Glutamatergic neuron (in vitro differentiated cells): ENCODE data around the gene ZNF618. TPM values are rescaled to one million over a fixed set of nuclear protein-coding genes. Genes with fewer than 3 reads are reported as not detected.

Experiments
- DNase-seq: peaks from one replicate; pipeline ENCODE4 v3.0.0; 2022
- H3K27ac Mint-ChIP-seq: one replicate; pipeline ENCODE4 v1.8.0; 2020; ENCODE audit warnings: mild to moderate bottlenecking, mixed read lengths, inconsistent platforms; ENCODE audit not compliant: unreplicated experiment
- H3K27me3 Mint-ChIP-seq: one replicate; pipeline ENCODE4 v1.8.0; 2020; ENCODE audit warnings: mild to moderate bottlenecking, moderate library complexity, mixed read lengths, inconsistent platforms; ENCODE audit not compliant: unreplicated experiment
- H3K36me3 Mint-ChIP-seq: one replicate; pipeline ENCODE4 v1.8.0; 2020; ENCODE audit warnings: mild to moderate bottlenecking, mixed read lengths, inconsistent platforms; ENCODE audit not compliant: unreplicated experiment
- H3K4me1 Mint-ChIP-seq: one replicate; pipeline ENCODE4 v1.8.0; 2020; ENCODE audit warnings: mild to moderate bottlenecking, low read depth, mixed read lengths, inconsistent platforms; ENCODE audit not compliant: unreplicated experiment
- H3K4me3 Mint-ChIP-seq: one replicate; pipeline ENCODE4 v1.8.0; 2020; ENCODE audit warnings: mild to moderate bottlenecking, mixed read lengths, inconsistent platforms; ENCODE audit not compliant: unreplicated experiment
- H3K9me3 Mint-ChIP-seq: one replicate; pipeline ENCODE4 v1.8.0; 2020; ENCODE audit warnings: mild to moderate bottlenecking, moderate library complexity, mixed read lengths, inconsistent platforms; ENCODE audit not compliant: unreplicated experiment
- total RNA-seq: library from RNA; stranded (reverse); fragmentation: NEBNext Ultra II Directional; extraction: Animal tissue kit (Norgen Biotek cat#: 25700); gene quantifications from one replicate; pipeline ENCODE4 v1.2.1, GENCODE V29; 2021; ENCODE audit not compliant: unreplicated experiment
- TF ChIP-seq, protein P1 (sequence below): fragments of 200-600 bp; sonication (generic); IDR thresholded peaks from one replicate; pipeline ENCODE4 v1.5.0; 2021; ENCODE audit not compliant: partially characterized antibody, unreplicated experiment

The ZNF618 gene
- total RNA-seq, 1 donor from 2014 or later: 114 TPM

DNA sequence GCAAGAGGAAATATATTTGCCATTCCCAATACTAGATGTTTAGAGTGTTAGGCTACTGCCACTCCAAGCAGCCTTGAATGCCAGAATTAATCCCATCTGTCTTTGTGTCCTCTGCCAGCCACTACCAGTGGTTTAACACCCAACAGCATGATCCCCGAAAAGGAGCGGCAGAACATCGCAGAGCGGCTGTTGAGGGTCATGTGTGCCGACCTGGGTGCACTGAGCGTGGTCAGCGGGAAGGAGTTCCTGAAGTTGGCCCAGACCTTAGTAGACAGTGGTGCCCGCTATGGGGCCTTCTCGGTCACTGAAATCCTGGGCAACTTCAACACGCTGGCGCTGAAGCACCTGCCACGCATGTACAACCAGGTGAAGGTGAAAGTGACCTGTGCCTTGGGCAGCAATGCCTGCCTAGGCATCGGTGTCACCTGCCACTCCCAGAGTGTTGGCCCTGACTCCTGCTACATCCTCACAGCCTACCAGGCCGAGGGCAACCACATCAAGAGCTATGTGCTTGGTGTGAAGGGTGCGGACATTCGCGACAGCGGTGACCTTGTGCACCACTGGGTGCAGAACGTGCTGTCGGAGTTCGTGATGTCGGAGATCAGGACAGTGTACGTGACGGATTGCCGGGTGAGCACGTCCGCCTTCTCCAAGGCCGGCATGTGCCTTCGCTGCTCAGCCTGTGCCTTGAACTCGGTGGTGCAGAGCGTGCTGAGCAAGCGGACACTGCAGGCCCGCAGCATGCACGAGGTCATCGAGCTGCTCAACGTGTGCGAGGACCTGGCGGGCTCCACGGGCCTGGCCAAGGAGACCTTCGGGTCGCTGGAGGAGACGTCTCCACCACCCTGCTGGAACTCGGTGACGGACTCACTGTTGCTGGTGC is 172.7 kb downstream of the ZNF618 start:
- peaks cover 7% of the 10 kb centered on the region for H3K27me3 Mint-ChIP-seq
- no peak overlapping the region for H3K4me3 Mint-ChIP-seq
- peaks cover 3% of the 10 kb centered on the region for H3K9me3 Mint-ChIP-seq
- TF ChIP-seq, protein P1, sequence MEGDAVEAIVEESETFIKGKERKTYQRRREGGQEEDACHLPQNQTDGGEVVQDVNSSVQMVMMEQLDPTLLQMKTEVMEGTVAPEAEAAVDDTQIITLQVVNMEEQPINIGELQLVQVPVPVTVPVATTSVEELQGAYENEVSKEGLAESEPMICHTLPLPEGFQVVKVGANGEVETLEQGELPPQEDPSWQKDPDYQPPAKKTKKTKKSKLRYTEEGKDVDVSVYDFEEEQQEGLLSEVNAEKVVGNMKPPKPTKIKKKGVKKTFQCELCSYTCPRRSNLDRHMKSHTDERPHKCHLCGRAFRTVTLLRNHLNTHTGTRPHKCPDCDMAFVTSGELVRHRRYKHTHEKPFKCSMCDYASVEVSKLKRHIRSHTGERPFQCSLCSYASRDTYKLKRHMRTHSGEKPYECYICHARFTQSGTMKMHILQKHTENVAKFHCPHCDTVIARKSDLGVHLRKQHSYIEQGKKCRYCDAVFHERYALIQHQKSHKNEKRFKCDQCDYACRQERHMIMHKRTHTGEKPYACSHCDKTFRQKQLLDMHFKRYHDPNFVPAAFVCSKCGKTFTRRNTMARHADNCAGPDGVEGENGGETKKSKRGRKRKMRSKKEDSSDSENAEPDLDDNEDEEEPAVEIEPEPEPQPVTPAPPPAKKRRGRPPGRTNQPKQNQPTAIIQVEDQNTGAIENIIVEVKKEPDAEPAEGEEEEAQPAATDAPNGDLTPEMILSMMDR: no peak
- no peak overlapping the region for H3K27ac Mint-ChIP-seq
- H3K4me1 Mint-ChIP-seq: no peaks in the 10 kb centered on the region
- H3K36me3 Mint-ChIP-seq: peaks cover 10% of the 10 kb centered on the region
- DNase-seq: no peak

DNA sequence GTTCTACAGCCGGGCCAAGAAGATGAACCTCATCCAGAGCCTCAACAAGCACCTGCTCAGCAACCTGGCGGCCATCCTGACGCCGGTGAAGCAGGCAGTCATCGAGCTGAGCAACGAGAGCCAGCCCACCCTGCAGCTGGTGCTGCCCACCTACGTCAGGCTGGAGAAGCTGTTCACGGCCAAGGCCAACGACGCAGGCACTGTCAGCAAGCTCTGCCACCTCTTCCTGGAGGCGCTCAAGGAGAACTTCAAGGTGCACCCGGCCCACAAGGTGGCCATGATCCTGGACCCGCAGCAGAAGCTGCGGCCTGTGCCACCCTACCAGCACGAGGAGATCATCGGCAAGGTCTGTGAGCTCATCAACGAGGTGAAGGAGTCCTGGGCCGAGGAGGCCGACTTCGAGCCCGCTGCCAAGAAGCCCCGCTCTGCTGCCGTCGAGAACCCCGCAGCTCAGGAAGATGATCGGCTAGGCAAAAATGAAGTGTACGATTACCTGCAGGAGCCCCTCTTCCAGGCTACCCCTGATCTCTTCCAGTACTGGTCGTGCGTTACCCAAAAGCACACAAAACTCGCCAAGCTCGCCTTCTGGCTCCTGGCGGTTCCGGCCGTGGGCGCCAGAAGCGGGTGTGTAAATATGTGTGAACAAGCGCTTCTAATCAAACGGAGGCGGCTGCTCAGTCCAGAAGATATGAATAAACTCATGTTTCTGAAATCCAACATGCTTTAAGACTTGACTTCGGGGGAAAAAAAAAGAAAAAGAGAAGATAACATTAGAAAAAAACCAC is 173.5 kb downstream of the ZNF618 start:
- Mint-ChIP-seq H3K27ac (no peak overlapping the region), H3K9me3 (peaks cover 3% of the 10 kb centered on the region), H3K36me3 (peaks cover 10% of the 10 kb centered on the region), H3K4me3 (no peak overlapping the region), H3K27me3 (peaks cover 7% of the 10 kb centered on the region), H3K4me1 (no peaks in the 10 kb centered on the region)
- TF ChIP-seq, protein P1: no peak
- DNase-seq: no peak

DNA sequence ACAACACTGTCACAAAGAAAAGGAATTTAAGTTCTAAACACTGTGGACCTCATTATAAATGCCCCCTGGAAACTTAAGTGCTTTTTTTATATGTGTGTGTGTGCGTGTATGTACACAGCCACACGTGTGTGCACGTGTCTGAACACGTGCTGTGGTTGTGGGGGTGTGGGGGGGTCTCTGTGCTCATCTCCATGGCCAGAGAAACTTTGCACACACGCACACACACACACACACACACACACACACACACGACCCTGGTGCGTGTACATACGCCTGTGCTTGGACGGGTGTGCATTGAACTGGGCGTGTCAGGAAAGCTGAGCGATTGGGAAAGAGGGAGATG is 174.1 kb downstream of the ZNF618 start:
- no peak overlapping the region for H3K4me3 Mint-ChIP-seq
- no peaks in the 10 kb centered on the region for H3K4me1 Mint-ChIP-seq
- TF ChIP-seq, protein P1: no peak
- no peak for DNase-seq
- peaks cover 10% of the 10 kb centered on the region for H3K36me3 Mint-ChIP-seq
- H3K27ac Mint-ChIP-seq: no peak overlapping the region
- H3K27me3 Mint-ChIP-seq: peaks cover 7% of the 10 kb centered on the region
- peaks cover 3% of the 10 kb centered on the region for H3K9me3 Mint-ChIP-seq

DNA sequence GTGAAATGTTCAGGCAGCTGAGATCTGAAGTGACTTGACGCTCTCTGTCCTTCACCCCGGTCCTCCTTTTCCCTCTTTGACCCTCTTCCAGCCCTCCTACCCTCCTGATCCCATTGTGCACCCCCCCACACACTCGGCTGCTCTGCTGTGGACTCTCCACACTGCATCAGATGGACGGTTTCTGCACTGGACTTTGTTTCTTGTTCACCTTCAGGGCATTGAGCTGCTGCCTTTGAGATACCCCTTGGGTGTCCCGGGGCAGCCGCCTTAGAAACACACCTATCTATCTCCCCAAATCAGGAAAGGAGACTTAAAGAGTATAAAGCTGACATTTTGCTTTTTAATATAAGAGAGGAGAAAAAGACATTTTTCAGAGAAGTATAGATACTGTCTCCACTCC is 174.5 kb downstream of the ZNF618 start:
- H3K4me3 Mint-ChIP-seq: no peak overlapping the region
- peaks cover 10% of the 10 kb centered on the region for H3K36me3 Mint-ChIP-seq
- H3K27me3 Mint-ChIP-seq: peaks cover 7% of the 10 kb centered on the region
- peaks cover 3% of the 10 kb centered on the region for H3K9me3 Mint-ChIP-seq
- DNase-seq: no peak
- H3K27ac Mint-ChIP-seq: no peak overlapping the region
- TF ChIP-seq, protein P1: no peak
- H3K4me1 Mint-ChIP-seq: peaks cover 2% of the 10 kb centered on the region

DNA sequence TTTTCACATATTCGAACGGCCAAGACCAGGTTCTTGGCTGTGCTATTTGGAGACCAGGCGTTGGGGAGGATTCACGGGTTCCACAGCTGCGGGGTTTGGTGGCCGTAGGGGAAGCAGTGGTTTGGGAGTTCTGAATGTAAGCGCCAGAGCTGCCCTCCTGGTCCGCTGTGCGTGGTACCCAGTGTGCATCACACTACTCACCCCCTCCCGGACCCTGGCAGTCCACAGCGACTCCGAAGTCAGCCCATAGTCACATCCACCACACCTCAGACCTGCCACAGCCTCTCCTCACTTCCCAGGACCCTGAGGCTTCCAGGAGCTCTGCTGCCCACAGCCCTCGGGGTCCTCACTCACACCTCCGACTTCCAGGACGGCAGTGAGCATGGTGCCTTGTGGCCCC is 175.2 kb downstream of the ZNF618 start:
- Mint-ChIP-seq H3K9me3 (peaks cover 5% of the 10 kb centered on the region), H3K36me3 (peaks cover 10% of the 10 kb centered on the region), H3K27ac (no peak overlapping the region), H3K27me3 (peaks cover 7% of the 10 kb centered on the region), H3K4me1 (peaks cover 5% of the 10 kb centered on the region), H3K4me3 (no peak overlapping the region)
- TF ChIP-seq, protein P1: no peak
- no peak for DNase-seq
